ENCODE results near the gene FLG2. TPM values are rescaled to one million over a fixed set of nuclear protein-coding genes. Genes with fewer than 3 reads are reported as not detected.

The FLG2 gene
- not detected in 2 replicates for total RNA-seq

GRCh38 chr1:152359906-152360305 is at the start of gene FLG2:
Gene FLG2, minus strand, starts transcription at chr1:152360006. Its CDS starts 1,122 bp downstream, at chr1:152358884.

DNA sequence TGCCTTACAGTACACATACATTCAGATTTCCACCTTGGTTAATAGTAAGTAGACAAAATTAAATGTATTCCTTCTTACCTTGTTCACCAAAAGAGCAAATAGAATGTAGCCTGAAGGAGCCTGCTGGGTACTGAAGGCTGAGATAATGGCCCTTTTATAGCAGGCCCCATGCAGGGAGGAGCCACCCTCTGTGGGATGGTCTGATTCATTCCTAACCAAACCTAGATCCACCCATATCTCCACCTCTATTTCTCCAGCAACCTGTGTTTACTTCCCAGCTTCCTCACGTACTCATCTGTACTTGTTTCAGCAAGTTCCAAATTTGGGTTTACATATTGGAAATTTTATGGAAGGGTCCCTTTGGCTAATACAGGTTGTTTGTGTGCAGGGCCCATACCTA is 34.7 kb downstream of the FLG2 start, which contains the start of gene FLG:
FLG (minus strand) TSS at position 129 of the 400 bp plus-strand sequence. CDS start 9,783 bp downstream, outside the sequence.

Other genes starting within 250 kb of the FLG2 start
- gene TCHH, start 244.6 kb downstream of the FLG2 start, total RNA-seq, result under 0.01 TPM in 1 of 2 replicates, not detected in the other
- not detected in 2 replicates for gene RPTN, start 200.8 kb downstream of the FLG2 start, total RNA-seq
- not detected in 2 replicates for gene HRNR, start 135.8 kb downstream of the FLG2 start, total RNA-seq
- gene FLG, start 34.8 kb downstream of the FLG2 start, total RNA-seq, result not detected in 2 replicates
- gene CRNN, start 54.3 kb upstream of the FLG2 start, total RNA-seq, result not detected in 2 replicates
- gene LCE5A, start 150.8 kb upstream of the FLG2 start, total RNA-seq, result not detected in 2 replicates
- not detected in 2 replicates for gene CRCT1, start 154.5 kb upstream of the FLG2 start, total RNA-seq
- not detected in 2 replicates for gene LCE3E, start 206.8 kb upstream of the FLG2 start, total RNA-seq
- not detected in 2 replicates for gene LCE3D, start 220.5 kb upstream of the FLG2 start, total RNA-seq
- not detected in 2 replicates for gene LCE3C, start 240.2 kb upstream of the FLG2 start, total RNA-seq